ENCODE measurements around the gene TIPARP.
"Not testable (repeated sequence)": the region's sequence is repeated elsewhere in the genome, so short reads cannot be mapped to it uniquely, and the experiment has no call there.

TIPARP gene

GRCh38 chr3:156710429-156710828 is 36.0 kb downstream of the TIPARP start:
- DNase-seq (ENCODE audit: low read depth in 3 of 3, low spot score in 1 of 3): no peak

DNA sequence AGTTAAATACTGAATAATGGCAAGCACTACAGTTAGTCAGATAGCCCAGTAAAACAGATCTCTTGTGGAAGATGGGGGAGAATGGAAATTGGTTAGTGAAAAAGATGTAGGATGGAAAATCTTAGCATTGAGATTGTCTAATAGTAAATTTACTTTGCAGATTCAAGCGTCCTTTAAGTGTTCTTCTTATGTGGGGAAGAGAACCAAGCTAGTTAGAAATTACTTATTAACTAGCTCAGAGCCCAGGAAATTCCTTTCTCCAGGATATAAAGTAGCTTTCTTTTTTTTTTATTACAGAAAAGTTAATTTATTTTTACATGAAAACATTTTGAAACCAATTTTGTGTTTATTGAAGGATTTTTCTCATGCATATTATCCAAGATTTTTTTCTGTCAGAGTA is 36.7 kb downstream of the TIPARP start:
- no peak for DNase-seq (ENCODE audit: low read depth in 3 of 3, low spot score in 1 of 3)

DNA sequence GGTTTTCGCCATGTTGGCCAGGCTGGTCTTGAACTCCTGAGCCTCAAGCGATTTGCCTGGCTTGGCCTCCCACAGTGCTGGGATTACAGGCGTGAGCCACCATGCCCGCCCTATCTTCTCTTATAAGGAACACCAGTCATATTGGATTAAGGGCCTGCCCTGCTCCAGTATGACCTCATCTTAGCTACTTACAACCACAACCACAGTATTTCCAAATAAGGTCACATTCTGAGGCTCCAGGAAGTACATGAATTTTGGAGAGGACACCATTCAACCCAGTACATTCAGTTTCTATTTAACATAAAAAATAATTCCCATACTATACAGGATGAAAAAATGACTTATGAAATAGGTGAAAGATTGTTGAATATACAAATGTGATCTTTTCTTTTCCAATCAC is 37.6 kb downstream of the TIPARP start:
- DNase-seq (ENCODE audit: low read depth in 3 of 3, low spot score in 1 of 3): not testable (repeated sequence)

DNA sequence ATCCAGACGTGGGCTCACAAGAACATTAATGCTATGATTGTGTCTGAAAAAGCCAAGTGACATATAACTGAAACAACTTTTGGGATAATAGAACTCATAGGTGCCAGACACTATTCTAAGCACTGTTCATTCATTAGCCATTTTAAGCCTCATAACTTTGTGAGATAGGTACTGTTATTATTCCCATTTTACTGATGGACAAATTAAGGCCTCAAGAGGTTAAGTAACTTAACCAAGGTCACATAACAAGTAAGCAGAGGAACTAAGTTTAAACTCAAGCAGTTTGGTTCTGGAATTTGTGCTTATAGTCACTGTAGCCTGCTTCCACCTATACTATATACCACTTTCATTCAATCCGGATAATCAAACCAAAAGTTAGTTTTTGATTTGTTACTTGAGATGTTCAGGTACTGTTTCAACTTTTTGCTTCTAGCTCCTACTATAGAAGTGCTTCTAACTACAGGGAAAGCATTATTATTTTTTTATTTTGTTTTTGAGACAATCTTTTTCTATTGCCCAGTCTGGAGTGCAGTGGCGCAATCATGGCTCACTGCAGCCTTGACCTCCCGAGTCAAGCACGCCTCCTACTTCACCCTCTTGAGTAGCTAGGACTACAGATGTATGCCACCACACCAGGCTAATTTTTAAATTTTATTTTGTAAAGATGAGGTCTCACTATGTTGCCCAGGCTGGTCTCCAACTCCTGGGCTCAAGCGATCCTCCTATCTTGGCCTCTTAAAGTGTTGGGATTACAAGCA is 41.9 kb downstream of the TIPARP start:
- no peak for DNase-seq (ENCODE audit: low read depth in 3 of 3, low spot score in 1 of 3)

DNA sequence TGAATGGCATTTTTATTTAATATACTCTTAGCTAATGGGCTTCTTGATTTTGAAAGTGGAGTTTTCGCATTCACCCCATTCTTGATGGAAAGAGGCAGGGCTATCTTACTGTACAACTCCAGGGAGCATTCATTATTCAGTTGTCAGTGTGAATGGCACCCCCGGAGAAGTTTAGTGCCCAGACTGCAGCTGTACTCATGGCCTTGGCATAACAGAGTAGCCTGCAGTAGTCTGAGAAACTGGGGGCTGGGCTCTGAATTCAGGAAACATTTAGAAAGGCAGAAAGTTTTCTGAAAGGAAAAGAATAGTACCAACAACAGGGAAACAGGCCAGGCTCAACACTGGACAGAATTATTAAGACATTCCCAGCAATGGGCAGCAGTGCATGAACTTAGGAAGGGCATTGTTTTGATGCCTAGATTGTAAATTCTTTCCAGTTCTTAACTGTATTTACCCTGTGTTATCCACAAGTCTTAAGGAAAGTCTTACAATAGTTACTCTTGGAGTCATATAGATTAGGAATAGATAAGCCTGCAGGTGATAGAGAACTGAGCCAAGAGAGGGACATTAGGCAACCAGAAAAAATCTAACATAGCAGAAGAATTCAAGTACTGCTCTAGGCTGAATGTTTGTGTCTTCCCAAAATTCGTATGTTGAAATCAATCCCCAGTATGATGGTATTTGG is 44.4 kb downstream of the TIPARP start:
- no peak for DNase-seq (ENCODE audit: low read depth in 3 of 3, low spot score in 1 of 3)

DNA sequence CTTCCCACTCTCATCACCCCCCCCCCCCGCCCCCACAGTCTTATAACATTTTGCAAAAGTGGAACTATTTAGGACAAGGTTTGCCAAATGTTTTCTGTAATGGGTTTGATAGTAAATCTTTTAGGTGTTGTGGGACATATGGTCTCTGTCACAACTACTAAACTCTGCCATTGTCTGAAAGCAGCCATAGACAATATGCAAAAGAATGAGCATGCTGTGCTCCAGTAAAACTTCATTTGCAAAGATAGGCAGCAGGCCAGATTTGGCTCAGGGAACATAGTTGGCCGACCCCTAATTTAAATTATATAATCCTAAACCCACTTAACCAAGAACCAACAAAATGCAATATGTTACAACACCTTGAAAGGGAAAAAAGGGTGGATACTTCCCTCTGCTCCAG is 46.4 kb downstream of the TIPARP start:
- DNase-seq (ENCODE audit: low read depth in 3 of 3, low spot score in 1 of 3): no peak

- DNase-seq (ENCODE audit: low read depth in 3 of 3, low spot score in 1 of 3): no peak
Observed at GRCh38 chr3:156721687-156722618, 47.6 kb downstream of the TIPARP start.

GRCh38 chr3:156723182-156723619 is 48.8 kb downstream of the TIPARP start:
- DNase-seq (ENCODE audit: low read depth in 3 of 3, low spot score in 1 of 3): no peak

GRCh38 chr3:156725682-156726081 is 51.3 kb downstream of the TIPARP start:
- no peak for DNase-seq (ENCODE audit: low read depth in 3 of 3, low spot score in 1 of 3)

DNA sequence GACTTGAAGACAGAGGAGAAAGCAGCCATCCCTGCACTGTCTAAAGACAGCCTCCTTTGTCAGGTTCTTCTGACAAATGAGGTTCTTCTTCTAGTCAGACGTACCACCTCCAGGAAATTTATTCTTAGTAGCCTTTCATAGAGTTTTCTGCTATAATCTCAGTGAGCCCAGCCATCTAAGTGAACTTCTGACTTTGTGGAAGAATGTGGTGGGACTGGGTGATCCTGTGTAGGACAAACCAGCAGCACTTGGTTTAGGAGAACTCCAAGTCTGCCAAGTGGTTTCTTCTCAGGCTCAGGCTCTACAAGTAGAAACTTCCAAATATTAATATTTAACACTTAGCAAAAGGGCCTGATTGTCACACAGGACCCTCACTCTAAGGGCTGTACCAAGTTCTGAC is 52.1 kb downstream of the TIPARP start:
- DNase-seq (ENCODE audit: low read depth in 3 of 3, low spot score in 1 of 3): no peak

DNA sequence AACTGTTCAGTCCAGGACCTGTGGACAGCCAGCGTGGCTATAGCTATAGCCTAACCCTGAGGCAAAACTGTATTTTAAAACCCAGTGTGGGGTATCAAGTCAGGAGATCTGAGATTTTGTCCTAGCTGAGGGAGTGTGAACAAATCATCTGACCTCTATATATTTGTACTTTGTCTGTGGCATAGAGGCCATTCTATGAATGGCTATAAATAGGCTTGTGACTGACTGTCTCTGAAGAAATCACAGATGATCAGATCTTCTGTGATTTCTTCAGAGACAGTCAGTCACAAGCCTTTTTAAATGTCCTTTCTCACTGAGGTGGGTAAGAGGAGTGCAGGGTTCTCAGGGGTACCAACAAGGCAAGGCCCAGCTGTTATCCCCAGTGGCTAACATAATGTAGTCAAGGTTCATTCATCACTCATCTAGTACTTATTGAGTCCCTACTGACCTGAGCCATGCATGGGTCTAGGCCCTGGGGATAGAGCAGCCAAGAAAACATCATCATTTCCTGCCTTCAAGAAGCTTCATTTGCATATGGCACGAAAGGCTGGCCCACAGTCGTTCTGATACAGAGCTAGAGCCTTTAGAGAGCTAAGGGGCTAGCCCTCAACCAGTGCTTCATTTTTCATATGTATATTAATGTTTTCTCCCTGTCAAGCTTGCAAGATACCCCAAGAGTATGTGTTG is 53.3 kb downstream of the TIPARP start:
- DNase-seq (ENCODE audit: low read depth in 3 of 3, low spot score in 1 of 3): no peak

DNA sequence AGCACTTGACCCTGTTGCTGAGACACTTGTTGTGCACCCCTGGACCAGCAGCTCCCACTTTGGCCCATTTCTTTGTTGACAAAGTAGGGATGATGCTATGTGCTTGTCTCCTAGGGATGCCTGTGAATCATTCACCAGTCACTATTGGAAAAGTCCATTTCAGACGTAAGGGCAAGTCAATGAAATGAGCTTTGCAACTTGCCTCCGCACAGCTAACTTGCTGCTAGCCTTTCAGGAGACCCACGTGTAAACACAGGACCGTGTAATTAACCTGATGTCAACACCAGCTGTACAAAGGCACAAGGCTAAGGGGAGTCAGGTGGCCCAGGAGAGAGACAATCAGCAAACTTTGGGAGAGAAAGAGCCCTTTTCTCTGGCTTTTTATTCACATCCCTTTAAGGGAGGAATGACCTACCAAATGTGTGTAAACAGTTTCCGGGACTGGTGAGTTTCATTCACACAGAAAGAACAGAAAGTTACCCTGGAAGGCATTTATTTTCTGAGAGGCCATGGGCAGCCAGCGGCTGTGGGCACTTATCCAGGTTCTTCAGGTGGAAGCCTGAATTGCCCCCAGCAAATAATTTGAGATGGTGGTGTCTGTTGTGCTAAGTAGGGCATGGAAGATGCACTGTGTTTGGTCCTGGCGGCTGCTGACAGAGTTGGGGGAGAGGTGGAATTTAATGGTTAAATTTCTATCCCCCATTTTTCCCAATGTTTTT is 54.0 kb downstream of the TIPARP start:
- no peak for DNase-seq (ENCODE audit: low read depth in 3 of 3, low spot score in 1 of 3)

DNA sequence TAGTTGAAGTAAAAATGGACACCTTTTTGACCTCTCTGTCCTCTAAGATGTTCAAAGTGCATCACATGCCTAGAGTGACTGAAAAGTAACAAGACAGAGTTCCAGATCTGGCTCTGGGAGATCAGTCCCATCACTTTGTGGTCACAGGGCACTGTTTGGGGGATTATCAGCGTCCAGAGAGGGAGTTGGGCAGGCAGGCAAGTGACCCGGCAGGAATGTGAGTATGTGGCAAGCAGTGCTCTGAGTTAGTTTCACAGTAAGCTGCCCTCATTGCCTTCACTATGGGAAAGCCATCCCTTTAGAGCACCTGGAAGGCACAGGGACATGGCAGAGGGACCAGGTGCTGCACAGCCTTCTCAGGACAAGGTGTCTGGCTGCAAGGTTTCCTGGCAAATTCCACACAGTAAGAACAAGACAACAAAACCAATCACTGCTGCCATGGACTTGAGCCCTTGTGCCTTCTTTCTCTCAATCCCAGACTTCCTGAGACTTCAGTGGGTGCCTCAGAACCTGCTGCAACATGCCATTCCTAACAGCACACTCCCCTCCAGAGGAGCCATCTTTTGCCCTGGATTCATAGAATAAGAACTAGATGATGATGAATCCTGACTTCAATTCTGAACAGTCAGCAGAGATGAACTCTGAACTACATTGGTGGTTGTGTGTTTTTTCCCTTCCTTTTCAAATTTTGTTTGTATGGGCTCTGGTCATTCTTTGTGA is 55.2 kb downstream of the TIPARP start:
- DNase-seq (ENCODE audit: low read depth in 3 of 3, low spot score in 1 of 3): no peak

GRCh38 chr3:156731813-156732212 is 57.4 kb downstream of the TIPARP start:
- no peak for DNase-seq (ENCODE audit: low read depth in 3 of 3, low spot score in 1 of 3)

- no peak for DNase-seq (ENCODE audit: low read depth in 3 of 3, low spot score in 1 of 3)
Observed at GRCh38 chr3:156732261-156732660, 57.9 kb downstream of the TIPARP start.

GRCh38 chr3:156732715-156733421 is 58.5 kb downstream of the TIPARP start:
- no peak for DNase-seq (ENCODE audit: low read depth in 3 of 3, low spot score in 1 of 3)

- DNase-seq (ENCODE audit: low read depth in 3 of 3, low spot score in 1 of 3): not testable (repeated sequence)
Observed at GRCh38 chr3:156734661-156735060, 60.3 kb downstream of the TIPARP start.

DNA sequence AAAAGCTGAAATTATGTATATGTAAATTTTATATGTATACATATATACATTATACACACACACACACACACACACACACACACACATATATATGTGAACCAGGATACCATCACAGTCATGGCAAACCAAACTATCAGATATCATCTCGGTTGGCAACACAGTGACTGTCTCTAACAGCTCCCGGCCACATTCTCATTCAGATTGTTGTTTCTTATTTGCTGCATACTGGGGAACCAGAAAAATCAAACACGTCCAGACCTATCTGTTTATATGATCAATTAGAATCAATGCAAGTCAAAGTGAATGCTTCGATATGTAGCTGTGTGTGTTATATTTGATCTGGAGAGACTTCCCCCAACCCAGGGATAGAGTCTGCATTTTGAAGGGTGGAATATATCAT is 61.1 kb downstream of the TIPARP start:
- DNase-seq (ENCODE audit: low read depth in 3 of 3, low spot score in 1 of 3): no peak

DNA sequence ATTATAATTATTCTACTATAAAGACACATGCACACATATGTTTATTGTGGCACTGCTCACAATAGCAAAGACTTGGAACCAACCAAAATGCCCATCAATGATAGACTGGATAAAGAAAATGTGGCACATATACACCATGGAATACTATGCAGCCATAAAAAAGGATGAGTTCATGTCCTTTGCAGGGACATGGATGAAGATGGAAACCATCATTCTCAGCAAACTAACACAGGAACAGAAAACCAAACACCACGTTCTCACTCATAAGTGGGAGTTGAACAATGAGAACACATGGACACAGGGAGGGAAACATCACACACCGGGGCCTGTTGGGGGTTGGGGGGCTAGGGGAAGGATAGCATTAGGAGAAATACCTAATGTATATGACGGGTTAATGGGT is 62.7 kb downstream of the TIPARP start:
- DNase-seq (ENCODE audit: low read depth in 3 of 3, low spot score in 1 of 3): not testable (repeated sequence)
